Stimulated activated naive B cell treated with anti-CD40 and anti-IgM and Interleukin-4, amounts not matched to agents 10 μg/mL and 1 μg/mL and 100 μg/mL, for 72 hours (primary cell): ENCODE measurements around the gene CLC.
"Not testable (repeated sequence)": the region's sequence is repeated elsewhere in the genome, so short reads cannot be mapped to it uniquely, and the experiment has no call there.

Experiments used
- ATAC-seq, 2 donors: fragments of 150-1000 bp; cut with Tn5 transposase; replicated peaks; 2 replicates each; pipeline ENCODE4 v1.10.0; 2021; ENCODE audit warnings: moderate library complexity in 1 of 2
- DNase-seq: peaks from one replicate; pipeline ENCODE4 v3.0.0; 2021
- H3K27ac Mint-ChIP-seq: one replicate; pipeline ENCODE4 v1.8.0; 2022; ENCODE audit warnings: mild to moderate bottlenecking, mixed read lengths
- H3K27me3 Mint-ChIP-seq, 2 donors: one replicate each; pipeline ENCODE4 v1.8.0; 2022; ENCODE audit warnings: mixed read lengths in 2 of 2
- H3K36me3 Mint-ChIP-seq, 2 donors: one replicate each; pipeline ENCODE4 v1.8.0; 2022; ENCODE audit warnings: mixed read lengths in 2 of 2, mild to moderate bottlenecking in 1 of 2
- H3K4me1 Mint-ChIP-seq, 2 donors: one replicate each; pipeline ENCODE4 v1.8.0; 2022; ENCODE audit warnings: mixed read lengths in 2 of 2, mild to moderate bottlenecking in 1 of 2
- H3K4me3 Mint-ChIP-seq, 2 donors: one replicate each; pipeline ENCODE4 v1.8.0; 2022; ENCODE audit warnings: mild to moderate bottlenecking in 2 of 2, mixed read lengths in 2 of 2, moderate library complexity in 1 of 2
- H3K9me3 Mint-ChIP-seq, 2 donors: one replicate each; pipeline ENCODE4 v1.8.0; 2022; ENCODE audit warnings: mixed read lengths in 2 of 2, mild to moderate bottlenecking in 1 of 2

CLC gene

GRCh38 chr19:39737891-39738290 lies at the start of gene CLC:
Gene CLC, minus strand, starts transcription at chr19:39738029. Its CDS starts 77 bp downstream, at chr19:39737952.
- H3K36me3 Mint-ChIP-seq, result no peaks in the 10 kb centered on the region
- H3K27me3 Mint-ChIP-seq, result peaks cover 27 to 45% of the 10 kb centered on the region in 2 donors
- H3K9me3 Mint-ChIP-seq, result no peaks in the 10 kb centered on the region
- H3K4me3 Mint-ChIP-seq, result no peak within 1 kb of the TSS
- no peak for DNase-seq
- H3K4me1 Mint-ChIP-seq, result peaks cover 0 to 3% of the 10 kb centered on the region in 2 donors
- no peak for ATAC-seq
- no peak within 1 kb of the TSS for H3K27ac Mint-ChIP-seq

GRCh38 chr19:39780894-39781293 lies 43.1 kb upstream of the CLC start:
- no peak for DNase-seq
- Mint-ChIP-seq H3K27ac (no peak overlapping the region), H3K9me3 (no peaks in the 10 kb centered on the region), H3K4me3 (no peak overlapping the region), H3K27me3 (peaks cover 29 to 58% of the 10 kb centered on the region in 2 donors), H3K36me3 (no peaks in the 10 kb centered on the region), H3K4me1 (no peaks in the 10 kb centered on the region)
- no peak for ATAC-seq

GRCh38 chr19:39778763-39779162 lies 40.9 kb upstream of the CLC start, which contains the start of gene LEUTX:
Gene LEUTX, plus strand, starts transcription at chr19:39778854. Its CDS starts 67 bp downstream, at chr19:39778921.
- H3K4me1 Mint-ChIP-seq, result no peaks in the 10 kb centered on the region
- ATAC-seq, result peak in 1 of 2 donors; percentile 46
- no peak within 1 kb of the TSS for H3K4me3 Mint-ChIP-seq
- H3K36me3 Mint-ChIP-seq, result no peaks in the 10 kb centered on the region
- no peak within 1 kb of the TSS for H3K27ac Mint-ChIP-seq
- no peak for DNase-seq
- H3K27me3 Mint-ChIP-seq, result peaks cover 16 to 38% of the 10 kb centered on the region in 2 donors
- H3K9me3 Mint-ChIP-seq, result no peaks in the 10 kb centered on the region

- H3K27me3 Mint-ChIP-seq, result peaks cover 20 to 30% of the 10 kb centered on the region in 2 donors
- DNase-seq (no peak), ATAC-seq (no peak)
- H3K27ac Mint-ChIP-seq, result no peak overlapping the region
- H3K4me3 Mint-ChIP-seq, result no peak overlapping the region
- H3K4me1 Mint-ChIP-seq, result no peaks in the 10 kb centered on the region
- H3K36me3 Mint-ChIP-seq, result peaks cover 0 to under 1% of the 10 kb centered on the region in 2 donors
- H3K9me3 Mint-ChIP-seq, result peaks cover 0 to 1% of the 10 kb centered on the region in 2 donors
These were observed 31.0 kb upstream of the CLC start for GRCh38 chr19:39768786-39769185.

GRCh38 chr19:39768334-39768733 lies 30.5 kb upstream of the CLC start:
- H3K9me3 Mint-ChIP-seq, result peaks cover 0 to 1% of the 10 kb centered on the region in 2 donors
- DNase-seq (no peak), ATAC-seq (no peak)
- H3K36me3 Mint-ChIP-seq, result peaks cover 0 to 2% of the 10 kb centered on the region in 2 donors
- no peaks in the 10 kb centered on the region for H3K4me1 Mint-ChIP-seq
- H3K27ac Mint-ChIP-seq, result no peak overlapping the region
- no peak overlapping the region for H3K4me3 Mint-ChIP-seq
- H3K27me3 Mint-ChIP-seq, result peaks cover 20 to 33% of the 10 kb centered on the region in 2 donors

GRCh38 chr19:39765091-39766076 lies 27.6 kb upstream of the CLC start:
- Mint-ChIP-seq H3K4me1 (no peaks in the 10 kb centered on the region), H3K27ac (no peak overlapping the region), H3K4me3 (no peak overlapping the region), H3K27me3 (peaks cover 18 to 28% of the 10 kb centered on the region in 2 donors), H3K36me3 (peaks cover 0 to 2% of the 10 kb centered on the region in 2 donors), H3K9me3 (peaks cover 0 to 1% of the 10 kb centered on the region in 2 donors)
- DNase-seq, result no peak
- no peak for ATAC-seq

- not testable (repeated sequence) for ATAC-seq, H3K27ac Mint-ChIP-seq, H3K36me3 Mint-ChIP-seq, H3K9me3 Mint-ChIP-seq, H3K4me1 Mint-ChIP-seq, H3K4me3 Mint-ChIP-seq, DNase-seq
- H3K27me3 Mint-ChIP-seq, result peaks cover 24 to 51% of the 10 kb centered on the region in 2 donors
These were observed 24.0 kb upstream of the CLC start for GRCh38 chr19:39761851-39762250.

- no peak overlapping the region for H3K4me3 Mint-ChIP-seq
- H3K27me3 Mint-ChIP-seq, result peaks cover 27 to 55% of the 10 kb centered on the region in 2 donors
- no peak overlapping the region for H3K27ac Mint-ChIP-seq
- DNase-seq (no peak), ATAC-seq (no peak)
- peaks cover 0 to 2% of the 10 kb centered on the region in 2 donors for H3K36me3 Mint-ChIP-seq
- no peaks in the 10 kb centered on the region for H3K4me1 Mint-ChIP-seq
- H3K9me3 Mint-ChIP-seq, result no peaks in the 10 kb centered on the region
These were observed 21.8 kb upstream of the CLC start for GRCh38 chr19:39759457-39760184.

GRCh38 chr19:39754971-39755370 lies 17.1 kb upstream of the CLC start:
- DNase-seq (no peak), ATAC-seq (no peak)
- Mint-ChIP-seq H3K36me3 (no peaks in the 10 kb centered on the region), H3K27me3 (peaks cover 19 to 48% of the 10 kb centered on the region in 2 donors), H3K4me3 (no peak overlapping the region), H3K4me1 (no peaks in the 10 kb centered on the region), H3K27ac (no peak overlapping the region), H3K9me3 (no peaks in the 10 kb centered on the region)

GRCh38 chr19:39754544-39754943 lies 16.7 kb upstream of the CLC start:
- H3K36me3 Mint-ChIP-seq, result no peaks in the 10 kb centered on the region
- H3K4me3 Mint-ChIP-seq, result no peak overlapping the region
- no peak for ATAC-seq
- no peak for DNase-seq
- no peaks in the 10 kb centered on the region for H3K4me1 Mint-ChIP-seq
- H3K27ac Mint-ChIP-seq, result no peak overlapping the region
- no peaks in the 10 kb centered on the region for H3K9me3 Mint-ChIP-seq
- H3K27me3 Mint-ChIP-seq, result peaks cover 20 to 46% of the 10 kb centered on the region in 2 donors

GRCh38 chr19:39752795-39753194 lies 15.0 kb upstream of the CLC start:
- ATAC-seq, result no peak
- no peak overlapping the region for H3K4me3 Mint-ChIP-seq
- H3K4me1 Mint-ChIP-seq, result no peaks in the 10 kb centered on the region
- H3K27ac Mint-ChIP-seq, result no peak overlapping the region
- no peaks in the 10 kb centered on the region for H3K36me3 Mint-ChIP-seq
- no peak for DNase-seq
- no peaks in the 10 kb centered on the region for H3K9me3 Mint-ChIP-seq
- peaks cover 15 to 30% of the 10 kb centered on the region in 2 donors for H3K27me3 Mint-ChIP-seq

GRCh38 chr19:39752390-39752789 lies 14.6 kb upstream of the CLC start:
- H3K4me1 Mint-ChIP-seq, result no peaks in the 10 kb centered on the region
- peaks cover 14 to 27% of the 10 kb centered on the region in 2 donors for H3K27me3 Mint-ChIP-seq
- H3K9me3 Mint-ChIP-seq, result no peaks in the 10 kb centered on the region
- no peaks in the 10 kb centered on the region for H3K36me3 Mint-ChIP-seq
- no peak for ATAC-seq
- no peak overlapping the region for H3K4me3 Mint-ChIP-seq
- no peak for DNase-seq
- H3K27ac Mint-ChIP-seq, result no peak overlapping the region

GRCh38 chr19:39749981-39750380 lies 12.2 kb upstream of the CLC start:
- DNase-seq (no peak), ATAC-seq (no peak)
- Mint-ChIP-seq H3K27me3 (peaks cover 18 to 29% of the 10 kb centered on the region in 2 donors), H3K36me3 (no peaks in the 10 kb centered on the region), H3K4me1 (peaks cover 0 to 4% of the 10 kb centered on the region in 2 donors), H3K9me3 (no peaks in the 10 kb centered on the region), H3K27ac (no peak overlapping the region), H3K4me3 (no peak overlapping the region)

- ATAC-seq (no peak), DNase-seq (no peak)
- H3K27me3 Mint-ChIP-seq, result peaks cover 28 to 39% of the 10 kb centered on the region in 2 donors
- H3K36me3 Mint-ChIP-seq, result no peaks in the 10 kb centered on the region
- H3K4me3 Mint-ChIP-seq, result no peak overlapping the region
- H3K27ac Mint-ChIP-seq, result no peak overlapping the region
- peaks cover 0 to 4% of the 10 kb centered on the region in 2 donors for H3K4me1 Mint-ChIP-seq
- H3K9me3 Mint-ChIP-seq, result no peaks in the 10 kb centered on the region
These were observed 9.2 kb upstream of the CLC start for GRCh38 chr19:39746836-39747529.
